H1 (cell line): ENCODE data around the gene OTC. TPM values are rescaled to one million over a fixed set of nuclear protein-coding genes. Genes with fewer than 3 reads are reported as not detected.

Source experiments
- ATF2 ChIP-seq: IDR thresholded peaks from 2 replicates; pipeline ENCODE4 v1.6.1; 2012; ENCODE audit warnings: low read length, inconsistent platforms
- CREB1 ChIP-seq: IDR thresholded peaks from 2 replicates; pipeline ENCODE4 v1.6.1; 2012; ENCODE audit warnings: inconsistent platforms
- FOSL1 ChIP-seq: IDR thresholded peaks from 2 replicates; pipeline ENCODE4 v1.6.1; 2011; ENCODE audit warnings: mild to moderate bottlenecking, low read depth, low read length, moderate library complexity; ENCODE audit not compliant: insufficient read depth
- HDAC6 ChIP-seq: IDR thresholded peaks from one replicate; pipeline ENCODE4 v1.7.1; 2012; ENCODE audit warnings: low read depth, mild to moderate bottlenecking, inconsistent platforms, low read length, moderate library complexity
- NANOG ChIP-seq: IDR thresholded peaks from 2 replicates; pipeline ENCODE4 v1.6.1; 2011; ENCODE audit warnings: low read length, low read depth, mild to moderate bottlenecking, inconsistent platforms; ENCODE audit not compliant: insufficient read depth, poor library complexity, severe bottlenecking
- polyA plus RNA-seq, 7 experiments: library from polyadenylated mRNA; depleted of rRNA in 3 of 7; stranded (reverse) in 5 of 7; unstranded in 2 of 7; fragments of >200 nt in 5 of 7; fragments of 200-250 nt in 2 of 7; gene quantifications; 1 replicate in 5 of 7; 2 replicates in 1 of 7; 4 replicates in 1 of 7; pipeline versions ENCODE4 v1.2.1 to v1.2.3, GENCODE V29; 2011 to 2013; ENCODE audit warnings: missing spikeins in 2 of 7, mixed read lengths in 2 of 7
- total RNA-seq: library from RNA; stranded (reverse); fragmentation: NEBNext Ultra II Directional; extraction: Animal tissue kit (Norgen Biotek cat#: 25700); gene quantifications from 2 replicates; pipeline ENCODE4 v1.2.1, GENCODE V29; 2021

Gene OTC
- total and polyA plus RNA-seq, 2 of the 8 experiments (the other 6 are each of a cell fraction or from before 2014, with no cell fraction given), result not detected

DNA sequence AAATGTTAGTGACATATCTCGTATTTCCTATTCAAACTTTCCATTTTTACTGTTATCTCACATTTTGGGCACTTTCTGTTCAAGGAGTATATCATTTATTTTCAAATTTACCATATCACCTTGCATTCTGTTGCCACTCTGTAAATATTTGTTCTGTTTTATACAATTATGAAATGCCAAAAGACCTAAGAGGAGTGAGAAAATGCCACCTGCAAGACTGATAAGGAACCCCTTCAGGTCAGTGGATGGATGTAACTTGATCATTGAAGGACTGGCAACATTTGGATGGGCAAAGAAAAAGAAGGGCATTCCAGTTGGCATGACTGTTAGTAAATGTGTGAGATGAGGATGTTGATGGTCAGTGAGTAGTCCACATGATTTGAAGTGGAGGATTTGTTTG lies 79.1 kb downstream of the OTC start (continued):
- no peak for TF ChIP-seq NANOG
- TF ChIP-seq HDAC6, result no peak
- no peak for TF ChIP-seq ATF2
- TF ChIP-seq FOSL1, result no peak
- no peak for TF ChIP-seq CREB1
